Measurements from ENCODE around the gene CCDC141. TPM values are rescaled to one million over a fixed set of nuclear protein-coding genes. Genes with fewer than 3 reads are reported as not detected.

CCDC141 gene
- total RNA-seq, 1 donor from 2014 or later: 136 TPM

GRCh38 chr2:178886006-178886405 is 163.9 kb downstream of the CCDC141 start:
- DNase-seq: no peak
- no peak for ATAC-seq (ENCODE audit: poor library complexity)
- intact Hi-C loops (cut with DNase I): no loop called here

DNA sequence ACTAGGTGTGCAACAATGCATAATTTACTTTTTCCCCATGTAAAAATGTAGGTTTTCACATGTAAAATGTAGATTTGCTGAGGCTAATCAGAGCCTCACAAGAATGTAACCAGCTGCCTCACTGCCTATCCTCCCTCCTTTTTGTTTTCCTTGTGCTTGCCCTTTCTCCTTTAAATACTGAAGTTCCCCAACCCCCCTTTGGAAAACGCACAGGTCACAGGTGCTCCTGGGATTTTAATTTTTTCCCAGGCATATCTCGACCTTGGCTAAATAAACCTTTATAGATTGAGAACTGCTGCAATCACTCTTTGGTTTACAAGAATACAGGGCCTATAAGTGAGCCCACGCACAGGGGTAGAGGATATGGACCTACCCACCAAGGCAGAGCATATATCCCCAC is 165.5 kb downstream of the CCDC141 start:
- intact Hi-C loops (cut with DNase I): no loop called here
- no peak for ATAC-seq (ENCODE audit: poor library complexity)
- no peak for DNase-seq

GRCh38 chr2:178882666-178883440 is 167.1 kb downstream of the CCDC141 start:
- DNase-seq: no peak
- peak; percentile 54 for ATAC-seq (ENCODE audit: poor library complexity)

GRCh38 chr2:178881075-178881474 is 168.9 kb downstream of the CCDC141 start:
- no peak for ATAC-seq (ENCODE audit: poor library complexity)
- intact Hi-C loops (cut with DNase I): no loop called here

More at GRCh38 chr2:178882666-178883440, 167.1 kb downstream of the CCDC141 start:
- intact Hi-C loops (cut with DNase I): no loop called here

GRCh38 chr2:178880257-178880656 is 169.7 kb downstream of the CCDC141 start:
- DNase-seq: no peak
- ATAC-seq (ENCODE audit: poor library complexity): no peak
- intact Hi-C loops (cut with DNase I): no loop called here

More at GRCh38 chr2:178881075-178881474, 168.9 kb downstream of the CCDC141 start:
- no peak for DNase-seq

- DNase-seq (no peak), ATAC-seq (ENCODE audit: poor library complexity) (no peak)
- intact Hi-C loops (cut with DNase I): no loop called here
These were observed 172.1 kb downstream of the CCDC141 start for GRCh38 chr2:178877874-178878273.

- DNase-seq: no peak
- peak; percentile 81 for ATAC-seq (ENCODE audit: poor library complexity)
- intact Hi-C loops (cut with DNase I): no loop called here
These were observed 175.3 kb downstream of the CCDC141 start for GRCh38 chr2:178874529-178875240.

- intact Hi-C loops (cut with DNase I): no loop called here
- ATAC-seq (ENCODE audit: poor library complexity): no peak
- DNase-seq: no peak
These were observed 176.0 kb downstream of the CCDC141 start for GRCh38 chr2:178873912-178874311.

DNA sequence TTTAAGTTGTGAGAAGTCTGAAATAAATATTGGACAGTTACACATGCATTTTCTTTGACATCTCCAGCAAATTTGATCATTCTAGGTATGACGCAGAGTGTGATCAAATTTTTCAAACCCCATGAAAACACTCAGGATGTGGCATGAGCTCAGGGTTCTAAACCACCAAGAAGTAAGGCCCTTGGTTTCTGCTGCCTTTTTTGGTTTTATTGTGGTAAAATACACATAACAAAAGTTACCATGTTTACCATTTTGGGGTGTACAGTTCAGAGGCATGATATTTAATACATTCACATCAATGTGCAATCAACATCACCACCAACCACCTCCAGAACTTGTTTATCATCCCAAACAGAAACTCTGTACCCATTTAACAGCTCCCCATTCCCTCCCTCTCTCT is 178.4 kb downstream of the CCDC141 start:
- DNase-seq (no peak), ATAC-seq (ENCODE audit: poor library complexity) (no peak)
- intact Hi-C loops (cut with DNase I): no loop called here

GRCh38 chr2:178870703-178871102 is 179.2 kb downstream of the CCDC141 start:
- intact Hi-C loops (cut with DNase I): no loop called here
- ATAC-seq (ENCODE audit: poor library complexity): peak; percentile 21
- no peak for DNase-seq

- DNase-seq (no peak), ATAC-seq (ENCODE audit: poor library complexity) (no peak)
- intact Hi-C loops (cut with DNase I): no loop called here
These were observed 183.9 kb downstream of the CCDC141 start for GRCh38 chr2:178865999-178866398.

DNA sequence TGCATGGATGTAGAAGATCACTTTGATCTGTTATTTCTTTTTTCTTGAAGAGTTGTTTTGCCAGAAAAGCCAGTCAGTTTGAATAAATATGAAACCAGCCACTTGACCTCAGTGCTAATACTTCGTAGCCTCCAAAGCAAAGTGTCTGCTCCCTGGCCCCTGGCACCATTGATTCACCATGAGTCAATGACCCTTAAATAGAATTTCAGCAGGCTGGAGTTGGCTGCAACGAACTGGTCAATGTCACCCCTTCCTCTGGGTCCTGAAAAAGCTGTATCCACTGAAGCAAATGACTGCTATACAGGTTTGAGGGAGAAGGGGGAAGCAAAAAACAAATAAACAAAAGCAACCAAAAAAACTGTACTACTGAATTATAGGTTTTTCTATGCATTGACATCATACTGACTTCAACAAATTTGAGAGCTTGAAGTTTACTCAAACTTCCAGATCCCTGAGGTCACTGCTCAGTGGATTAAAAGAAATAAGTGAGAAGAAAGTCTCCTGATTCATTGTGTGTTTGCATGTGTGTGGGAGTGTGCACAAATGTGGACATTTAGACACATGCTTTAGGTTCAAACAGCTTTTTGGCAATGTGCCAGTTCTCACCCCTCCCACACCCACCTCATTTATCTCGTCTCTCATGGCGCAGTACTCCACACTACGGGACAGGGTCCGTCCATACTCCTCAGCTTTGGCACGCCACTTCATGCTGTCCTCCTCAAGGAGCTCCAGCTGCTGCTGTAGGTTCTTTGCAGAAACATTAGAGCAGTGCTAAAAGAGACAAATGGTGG is 184.6 kb downstream of the CCDC141 start:
- ATAC-seq (ENCODE audit: poor library complexity): peak; percentile 84
- intact Hi-C loops (cut with DNase I): no loop called here
- DNase-seq: peak; percentile 50

- DNase-seq (peak; percentile 81), ATAC-seq (ENCODE audit: poor library complexity) (peak; percentile 82)
- intact Hi-C loops (cut with DNase I): no loop called here
These were observed 185.9 kb downstream of the CCDC141 start for GRCh38 chr2:178863856-178864620.

- DNase-seq (no peak), ATAC-seq (ENCODE audit: poor library complexity) (peak; percentile 2)
- intact Hi-C loops (cut with DNase I): no loop called here
These were observed 186.6 kb downstream of the CCDC141 start for GRCh38 chr2:178863130-178863855.

- intact Hi-C loops (cut with DNase I): no loop called here
- DNase-seq (no peak), ATAC-seq (ENCODE audit: poor library complexity) (peak; percentile 41)
These were observed 189.4 kb downstream of the CCDC141 start for GRCh38 chr2:178860551-178860950.

GRCh38 chr2:178859730-178860129 is 190.2 kb downstream of the CCDC141 start:
- no peak for DNase-seq
- intact Hi-C loops (cut with DNase I): loop anchor here (10.0 kb wide), 1 partner anchor 55 kb away; the partner anchor contains the start of gene TTN
- peak; percentile 64 for ATAC-seq (ENCODE audit: poor library complexity)

DNA sequence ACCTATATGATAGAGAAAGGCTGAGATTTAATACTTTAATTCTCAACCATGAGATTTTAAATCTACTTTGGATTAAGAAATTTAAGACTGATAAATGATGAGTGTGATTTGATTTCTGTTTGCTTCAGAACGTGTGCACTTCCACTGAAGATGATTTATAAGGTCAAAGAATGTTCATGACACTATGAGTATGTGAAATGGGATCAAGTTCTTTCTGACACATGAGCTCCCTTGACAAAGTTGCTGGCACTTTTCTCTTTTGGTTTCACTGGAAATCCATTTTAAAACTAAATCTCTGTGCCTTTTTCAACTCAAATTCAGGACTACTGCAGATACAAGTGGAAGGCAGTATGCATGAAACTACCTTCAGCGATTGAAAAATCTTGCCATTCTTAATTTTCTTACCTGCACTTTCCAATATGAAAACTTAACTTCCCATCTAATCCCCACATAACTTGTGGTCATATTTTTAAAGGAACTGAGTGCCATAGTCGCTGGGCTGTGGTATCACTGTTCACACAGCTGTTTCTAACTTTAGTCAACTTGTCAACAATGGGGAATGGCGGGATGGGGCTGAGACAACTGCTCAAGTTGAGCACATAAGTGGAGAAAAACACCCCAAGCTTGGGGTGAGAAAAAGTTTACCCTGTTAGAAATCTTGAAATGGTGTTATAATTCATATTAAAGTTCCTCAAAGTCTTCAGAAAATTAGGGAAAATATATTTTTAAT is 190.9 kb downstream of the CCDC141 start:
- DNase-seq: no peak
- intact Hi-C loops (cut with DNase I): loop anchor here (10.0 kb wide), 1 partner anchor 54 kb away; the partner anchor contains the start of gene TTN
- ATAC-seq (ENCODE audit: poor library complexity): peak; percentile 36
